Measurements from ENCODE around the gene MAST2.

- no peak for TF ChIP-seq CTCF (IDR thresholded peaks at IDR 0.05)
- no peak for TF ChIP-seq POLR2A (IDR thresholded peaks at IDR 0.05)
Measured at GRCh38 chr1:45895406-45895805, 92.0 kb downstream of the MAST2 start.
